ENCODE results near the gene ARL4C. TPM values are rescaled to one million over a fixed set of nuclear protein-coding genes. Genes with fewer than 3 reads are reported as not detected.

The ARL4C gene
- total RNA-seq, 1 donor from 2014 or later = 66.3 TPM

DNA sequence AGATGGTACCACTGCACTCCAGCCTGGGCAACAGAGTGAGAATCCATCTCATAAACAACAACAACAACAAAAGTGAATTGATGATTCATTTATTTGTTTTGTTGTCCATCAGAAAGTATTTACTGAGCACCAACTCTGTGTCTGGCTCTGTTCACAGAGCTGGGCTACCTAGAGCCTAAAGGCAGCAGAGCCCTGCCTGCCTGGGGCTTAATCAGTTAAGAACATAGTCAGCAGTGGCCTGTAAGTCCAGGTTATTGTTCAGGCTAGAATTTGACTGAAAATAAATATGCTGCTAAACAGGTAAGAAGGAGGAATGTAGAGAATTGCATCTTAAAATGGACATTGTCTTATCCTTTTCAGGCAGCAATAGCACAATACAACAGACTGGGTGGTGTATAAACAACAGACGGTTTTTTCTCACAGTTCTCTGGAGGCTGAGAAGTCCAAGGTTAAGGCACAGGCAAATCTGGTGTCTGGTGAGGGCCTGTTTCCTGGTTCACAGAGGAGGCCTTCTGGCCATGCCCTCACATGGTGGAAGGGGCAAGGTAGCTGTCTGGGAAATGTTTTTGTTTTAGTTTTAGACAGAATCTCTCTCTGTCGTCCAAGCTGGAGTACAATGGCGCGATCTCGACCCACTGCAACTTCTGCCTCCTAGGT is 22.2 kb upstream of the ARL4C start:
- DNase-seq (ENCODE audit: low spot score) = no peak
- no peak overlapping the region for H3K4me3 Mint-ChIP-seq
- H3K9me3 Mint-ChIP-seq = no peaks in the 10 kb centered on the region
- H3K4me1 Mint-ChIP-seq (ENCODE audit: low read depth) = no peaks in the 10 kb centered on the region
- H3K27ac Mint-ChIP-seq = no peak overlapping the region
- intact Hi-C loops (cut with micrococcal nuclease) = no loop called here
- H3K27me3 Mint-ChIP-seq (ENCODE audit: insufficient read depth) = peaks cover 4% of the 10 kb centered on the region
- H3K36me3 Mint-ChIP-seq (ENCODE audit: low read depth) = no peaks in the 10 kb centered on the region

DNA sequence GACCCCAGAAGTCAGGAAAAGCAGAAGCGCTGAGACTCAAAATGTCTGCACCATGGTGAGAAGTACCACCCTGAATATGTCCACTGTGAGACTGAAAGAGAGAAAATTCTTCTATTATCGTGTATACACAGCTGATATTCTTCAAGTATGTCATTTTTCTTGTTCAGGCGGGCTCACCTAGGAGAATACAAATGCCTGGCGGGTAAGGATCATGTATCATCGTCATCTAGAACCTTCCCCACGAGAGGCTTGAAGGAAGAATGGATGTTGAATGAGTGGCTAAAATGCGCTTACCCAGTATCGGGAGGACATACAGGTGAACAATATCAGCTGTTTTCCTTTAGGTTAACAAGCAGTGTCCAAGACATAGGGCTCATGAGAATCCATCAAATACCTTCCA is 21.1 kb upstream of the ARL4C start:
- Mint-ChIP-seq H3K27me3 (ENCODE audit: insufficient read depth) (peaks cover 4% of the 10 kb centered on the region), H3K4me1 (ENCODE audit: low read depth) (no peaks in the 10 kb centered on the region), H3K36me3 (ENCODE audit: low read depth) (no peaks in the 10 kb centered on the region), H3K4me3 (no peak overlapping the region), H3K9me3 (no peaks in the 10 kb centered on the region), H3K27ac (no peak overlapping the region)
- intact Hi-C loops (cut with micrococcal nuclease) = no loop called here
- no peak for DNase-seq (ENCODE audit: low spot score)

DNA sequence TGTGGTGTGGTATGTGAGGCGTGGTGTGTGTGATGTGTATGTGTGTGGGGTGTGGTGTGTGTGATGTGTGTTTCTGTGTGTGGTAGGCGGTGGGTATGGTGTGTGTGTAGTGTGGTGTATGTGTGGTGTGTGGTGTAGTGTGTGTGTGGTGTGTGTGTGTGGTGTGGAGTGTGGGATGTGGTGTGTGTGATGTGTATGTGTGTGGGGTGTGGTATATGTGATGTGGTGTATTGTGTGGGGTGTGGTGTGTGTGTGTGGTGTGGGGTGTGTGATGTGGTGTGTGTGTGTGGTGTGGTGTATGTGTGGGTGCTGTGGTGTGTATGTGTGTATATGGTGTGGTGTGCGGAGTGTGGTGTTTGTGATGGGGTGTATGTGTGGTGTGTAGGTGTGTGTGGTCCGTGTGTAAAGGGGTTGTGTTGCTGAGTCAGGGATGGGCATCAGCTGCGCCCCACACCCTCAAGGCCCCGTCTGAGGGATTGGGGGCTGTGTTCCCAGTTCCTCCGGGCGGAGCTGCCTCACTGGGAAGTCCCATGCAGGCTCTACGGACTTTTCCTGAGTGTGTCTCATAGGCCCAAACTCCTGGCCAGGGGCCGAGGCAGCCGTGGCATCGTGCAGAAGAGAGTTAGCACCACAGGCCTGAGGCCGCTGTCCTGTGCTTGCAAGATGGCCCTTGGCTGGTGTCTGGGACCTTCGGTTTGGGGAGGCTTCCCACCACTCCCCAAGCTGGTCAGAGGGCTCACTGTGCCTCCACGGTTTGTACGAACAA is 18.2 kb upstream of the ARL4C start:
- H3K4me3 Mint-ChIP-seq = no peak overlapping the region
- intact Hi-C loops (cut with micrococcal nuclease) = no loop called here

DNA sequence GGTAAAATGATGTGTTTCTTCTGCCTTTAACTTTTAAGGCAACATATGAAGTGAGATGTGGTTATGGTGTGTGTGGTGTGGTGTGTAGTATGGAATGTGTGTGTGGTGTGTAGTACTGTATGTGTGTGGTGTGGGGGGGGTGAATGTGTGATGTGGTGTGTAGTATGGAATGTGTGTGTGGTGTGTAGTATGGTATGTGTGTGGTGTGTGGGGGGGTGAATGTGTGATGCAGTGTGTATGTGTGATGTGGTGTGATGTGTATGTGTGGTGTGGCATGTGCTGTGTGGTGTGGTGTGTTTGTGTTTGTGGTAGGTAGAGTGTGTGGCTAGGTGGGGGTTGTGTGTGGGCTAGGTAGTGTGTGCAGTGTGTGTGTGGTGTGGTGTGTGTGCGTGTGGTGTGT is 17.2 kb upstream of the ARL4C start:
- Mint-ChIP-seq H3K9me3 (no peaks in the 10 kb centered on the region), H3K4me1 (ENCODE audit: low read depth) (no peaks in the 10 kb centered on the region), H3K27ac (no peak overlapping the region), H3K27me3 (ENCODE audit: insufficient read depth) (peaks cover 12% of the 10 kb centered on the region), H3K4me3 (no peak overlapping the region), H3K36me3 (ENCODE audit: low read depth) (no peaks in the 10 kb centered on the region)
- DNase-seq (ENCODE audit: low spot score) = no peak
- intact Hi-C loops (cut with micrococcal nuclease) = no loop called here

More for the DNA sequence above, 18.2 kb upstream of the ARL4C start:
- Mint-ChIP-seq H3K9me3 (no peaks in the 10 kb centered on the region), H3K27ac (no peak overlapping the region), H3K36me3 (ENCODE audit: low read depth) (no peaks in the 10 kb centered on the region), H3K27me3 (ENCODE audit: insufficient read depth) (peaks cover 9% of the 10 kb centered on the region), H3K4me1 (ENCODE audit: low read depth) (no peaks in the 10 kb centered on the region)
- no peak for DNase-seq (ENCODE audit: low spot score)

DNA sequence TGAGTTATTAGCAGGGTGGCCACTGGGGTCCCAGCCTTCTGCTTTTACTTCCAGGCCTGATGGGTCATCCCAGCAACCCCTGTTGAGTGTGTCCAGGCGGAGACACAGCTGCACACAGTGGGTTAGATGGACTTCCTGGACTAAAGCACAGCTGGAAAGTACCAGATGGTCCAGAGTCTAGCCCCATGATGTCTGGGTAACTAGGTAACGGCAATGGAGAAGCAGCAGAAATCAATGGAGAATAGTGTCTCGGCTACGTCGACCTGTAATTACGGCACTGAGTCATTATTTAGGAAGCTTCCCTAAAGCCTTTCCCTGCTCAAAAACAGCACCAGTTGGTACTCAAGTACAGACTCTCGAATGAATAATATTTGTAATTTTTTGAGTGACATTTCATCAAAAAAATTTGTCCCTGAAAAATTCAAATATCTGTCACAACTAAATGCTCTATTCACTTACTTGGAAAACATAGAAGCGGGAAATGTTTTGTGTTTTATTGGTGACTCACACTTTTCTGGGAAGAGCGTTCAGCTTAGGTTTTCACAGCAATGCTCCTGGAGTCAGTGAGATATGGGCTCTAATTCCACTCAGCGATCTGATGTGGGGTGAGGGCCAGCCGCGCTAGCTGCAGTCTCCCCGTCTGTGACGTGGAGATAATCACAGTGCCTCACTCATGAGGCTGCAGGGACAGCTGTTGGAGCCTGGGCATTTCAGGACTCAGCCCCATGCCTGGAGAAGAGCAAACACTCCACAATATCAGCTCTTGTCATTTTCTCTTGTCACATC is 16.2 kb upstream of the ARL4C start:
- Mint-ChIP-seq H3K4me3 (no peak overlapping the region), H3K27me3 (ENCODE audit: insufficient read depth) (peaks cover 17% of the 10 kb centered on the region)
- intact Hi-C loops (cut with micrococcal nuclease) = no loop called here

DNA sequence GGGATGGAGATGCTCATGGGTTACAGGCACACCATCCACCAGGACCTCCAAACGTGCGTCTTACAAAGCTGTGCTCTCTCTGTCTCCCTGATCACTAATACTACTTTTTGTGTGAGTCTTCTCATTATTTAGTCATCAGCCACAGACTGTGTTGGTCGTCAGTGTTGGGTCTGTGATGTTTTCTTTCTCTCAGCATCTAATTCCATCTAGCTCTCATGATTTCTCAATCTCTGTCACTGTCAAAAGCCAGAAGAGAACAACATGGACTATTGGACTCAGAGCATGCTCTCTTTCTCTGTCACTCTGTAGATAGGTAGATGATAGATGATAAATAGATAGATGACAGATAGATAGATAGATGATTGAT is 6.0 kb upstream of the ARL4C start:
- DNase-seq (ENCODE audit: low spot score) = no peak
- peaks cover 17% of the 10 kb centered on the region for H3K27me3 Mint-ChIP-seq (ENCODE audit: insufficient read depth)
- intact Hi-C loops (cut with micrococcal nuclease) = no loop called here
- no peaks in the 10 kb centered on the region for H3K9me3 Mint-ChIP-seq
- H3K4me1 Mint-ChIP-seq (ENCODE audit: low read depth) = peaks cover 30% of the 10 kb centered on the region
- no peaks in the 10 kb centered on the region for H3K36me3 Mint-ChIP-seq (ENCODE audit: low read depth)
- H3K4me3 Mint-ChIP-seq = no peak overlapping the region
- no peak overlapping the region for H3K27ac Mint-ChIP-seq

More for the DNA sequence above, 16.2 kb upstream of the ARL4C start:
- DNase-seq (ENCODE audit: low spot score) = no peak
- Mint-ChIP-seq H3K36me3 (ENCODE audit: low read depth) (no peaks in the 10 kb centered on the region), H3K9me3 (no peaks in the 10 kb centered on the region), H3K4me1 (ENCODE audit: low read depth) (no peaks in the 10 kb centered on the region), H3K27ac (no peak overlapping the region)

DNA sequence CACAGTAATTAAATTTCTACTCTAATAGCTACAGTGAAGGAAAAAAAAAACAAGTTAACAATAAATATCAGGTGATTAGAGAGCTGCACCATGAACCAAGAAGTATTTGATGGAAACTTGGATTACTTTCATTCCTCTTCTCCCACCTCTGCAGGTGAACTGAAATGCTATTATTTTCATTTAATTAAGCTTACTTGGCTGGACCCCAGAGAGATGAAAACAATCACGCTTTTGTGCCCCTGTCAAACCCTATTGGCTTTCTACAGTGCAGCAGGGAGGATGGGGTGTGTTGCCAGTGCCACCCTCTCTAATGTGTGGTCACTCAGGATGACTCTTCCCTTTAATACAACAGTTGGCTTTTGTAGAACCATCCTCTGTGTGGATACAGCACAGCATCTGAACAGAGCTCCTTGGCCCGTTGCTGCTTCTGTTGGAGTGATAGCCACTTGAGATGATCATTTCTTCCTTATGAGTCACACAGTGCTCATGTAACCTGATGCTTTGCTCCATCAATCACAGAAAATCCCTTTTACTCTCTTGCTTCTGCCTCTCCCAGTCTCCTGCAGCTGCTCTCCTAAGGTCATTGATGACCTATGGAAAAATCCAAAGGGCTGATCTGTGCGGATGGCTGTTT is 5.5 kb upstream of the ARL4C start:
- no peak for DNase-seq (ENCODE audit: low spot score)
- Mint-ChIP-seq H3K27me3 (ENCODE audit: insufficient read depth) (peaks cover 17% of the 10 kb centered on the region), H3K36me3 (ENCODE audit: low read depth) (no peaks in the 10 kb centered on the region), H3K9me3 (no peaks in the 10 kb centered on the region), H3K4me1 (ENCODE audit: low read depth) (peaks cover 32% of the 10 kb centered on the region), H3K4me3 (no peak overlapping the region), H3K27ac (no peak overlapping the region)
- intact Hi-C loops (cut with micrococcal nuclease) = no loop called here

DNA sequence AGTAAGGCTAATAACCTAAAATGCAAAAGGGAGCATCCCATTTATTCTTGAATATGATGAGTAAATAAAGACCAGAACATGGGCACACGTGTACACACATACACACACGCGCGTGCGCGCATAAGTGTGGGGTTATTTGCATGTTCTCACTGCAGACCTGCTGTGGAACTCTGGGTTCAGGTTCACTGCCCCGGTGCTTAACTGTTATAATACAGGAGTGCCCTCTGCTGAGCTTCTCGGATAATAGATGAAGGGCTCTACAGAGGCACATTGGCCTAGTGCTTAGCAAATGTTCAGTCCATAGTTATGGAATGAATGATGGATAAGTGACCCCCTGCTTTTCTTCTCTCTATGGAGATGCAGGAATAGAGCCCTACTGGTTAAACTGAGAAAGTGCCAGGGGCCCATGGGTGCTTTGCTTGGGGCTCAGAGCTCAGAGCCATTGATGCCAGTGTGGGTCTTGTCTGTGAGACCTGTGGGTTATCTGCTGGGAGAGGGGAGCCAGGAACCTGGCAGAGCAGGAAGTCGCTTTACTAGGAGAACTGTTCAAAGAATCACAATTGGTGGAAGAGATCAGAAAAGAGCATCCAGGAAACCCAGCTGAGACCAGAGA is 3.6 kb upstream of the ARL4C start:
- intact Hi-C loops (cut with micrococcal nuclease) = loop anchor here (1.0 kb wide), 6 partner anchors 45 to 646 kb away; partner anchors contain the start of gene HJURP
- Mint-ChIP-seq H3K27me3 (ENCODE audit: insufficient read depth) (peaks cover 13% of the 10 kb centered on the region), H3K27ac (peak overlapping the region; percentile 34), H3K9me3 (no peaks in the 10 kb centered on the region), H3K4me3 (peak overlapping the region; percentile 58), H3K36me3 (ENCODE audit: low read depth) (peaks cover 4% of the 10 kb centered on the region), H3K4me1 (ENCODE audit: low read depth) (peaks cover 32% of the 10 kb centered on the region)
- DNase-seq (ENCODE audit: low spot score) = peak; percentile 72

DNA sequence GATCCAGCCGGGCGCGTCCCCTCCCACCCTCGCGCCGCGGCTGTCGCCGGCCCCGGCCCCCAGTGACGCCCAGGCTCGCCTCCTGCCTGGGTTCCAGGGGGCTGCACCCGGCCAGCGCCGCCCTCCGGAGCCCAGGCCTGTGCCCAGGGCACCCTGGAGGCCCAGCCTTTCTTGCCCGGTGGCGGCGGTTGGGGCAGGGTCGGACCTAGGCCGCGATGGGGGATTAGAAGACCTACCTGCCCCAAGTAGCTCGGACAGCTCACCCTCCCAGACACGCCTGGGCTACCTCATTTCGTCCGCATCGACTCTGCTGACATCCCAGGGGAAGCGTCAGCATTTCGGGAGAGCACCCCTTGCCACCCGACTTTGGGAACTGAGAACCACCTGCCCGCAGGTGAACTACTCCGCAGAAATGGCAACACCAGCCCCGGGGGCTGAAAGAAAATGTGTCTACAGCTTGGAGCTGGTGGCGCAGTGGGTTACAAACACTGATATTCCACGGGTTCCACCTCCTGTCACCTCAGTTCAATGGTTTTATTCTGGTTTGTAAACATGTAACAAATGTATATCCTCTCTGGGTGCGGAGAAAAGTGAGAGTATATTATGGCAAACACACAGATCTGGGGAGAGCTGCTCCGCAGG is 834 bp upstream of the ARL4C start:
- intact Hi-C loops (cut with micrococcal nuclease) = no loop called here
- H3K27ac Mint-ChIP-seq = peak overlapping the region; percentile 69
- no peak for DNase-seq (ENCODE audit: low spot score)
- peaks cover 39% of the 10 kb centered on the region for H3K4me1 Mint-ChIP-seq (ENCODE audit: low read depth)
- H3K9me3 Mint-ChIP-seq = no peaks in the 10 kb centered on the region
- H3K4me3 Mint-ChIP-seq = peak overlapping the region; percentile 79
- peaks cover under 1% of the 10 kb centered on the region for H3K27me3 Mint-ChIP-seq (ENCODE audit: insufficient read depth)
- H3K36me3 Mint-ChIP-seq (ENCODE audit: low read depth) = peaks cover 22% of the 10 kb centered on the region

DNA sequence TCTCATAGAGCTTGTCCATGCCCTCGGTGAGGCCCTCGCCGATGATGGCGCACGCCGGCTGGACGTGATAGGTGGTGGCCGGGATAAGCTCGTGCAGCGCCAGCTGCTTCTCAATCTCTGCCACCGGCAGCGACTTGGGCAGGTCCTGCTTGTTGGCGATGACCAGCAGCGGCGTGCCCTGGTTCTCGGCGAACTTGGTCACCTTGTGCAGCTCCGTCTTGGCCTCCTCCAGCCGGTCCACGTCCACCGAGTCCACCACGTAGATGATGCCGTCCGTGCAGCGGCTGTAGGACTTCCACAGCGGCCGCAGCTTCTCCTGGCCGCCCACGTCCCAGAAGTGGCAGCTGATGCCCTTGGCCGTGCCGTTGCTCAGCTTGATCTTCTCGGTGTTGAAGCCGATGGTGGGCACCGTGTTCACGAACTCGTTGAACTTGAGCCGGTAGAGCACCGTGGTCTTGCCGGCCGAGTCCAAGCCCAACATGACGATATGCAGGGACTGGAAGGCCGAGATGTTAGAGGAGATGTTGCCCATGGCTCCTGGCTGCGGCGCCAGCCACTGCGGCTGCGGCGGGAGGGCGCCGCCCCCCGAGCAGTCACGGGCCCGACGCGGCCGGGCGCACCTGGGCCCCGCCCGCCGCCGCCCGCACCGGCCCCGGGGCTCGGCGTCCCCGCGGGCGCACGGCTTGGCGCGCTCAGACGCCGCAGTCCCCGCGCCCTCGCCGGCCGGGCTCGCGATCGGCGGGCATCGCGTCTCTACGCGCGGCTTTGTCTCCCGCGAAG is 636 bp downstream of the ARL4C start:
- peaks cover 28% of the 10 kb centered on the region for H3K36me3 Mint-ChIP-seq (ENCODE audit: low read depth)
- H3K27ac Mint-ChIP-seq = peak overlapping the region; percentile 95
- peaks cover 53% of the 10 kb centered on the region for H3K4me1 Mint-ChIP-seq (ENCODE audit: low read depth)
- DNase-seq (ENCODE audit: low spot score) = peak; percentile 62
- peak overlapping the region; percentile 93 for H3K4me3 Mint-ChIP-seq
- no peaks in the 10 kb centered on the region for H3K9me3 Mint-ChIP-seq
- intact Hi-C loops (cut with micrococcal nuclease) = loop anchor here (1.0 kb wide), 1 partner anchor 50 kb away; no protein-coding TSS in a partner anchor
- no peaks in the 10 kb centered on the region for H3K27me3 Mint-ChIP-seq (ENCODE audit: insufficient read depth)

DNA sequence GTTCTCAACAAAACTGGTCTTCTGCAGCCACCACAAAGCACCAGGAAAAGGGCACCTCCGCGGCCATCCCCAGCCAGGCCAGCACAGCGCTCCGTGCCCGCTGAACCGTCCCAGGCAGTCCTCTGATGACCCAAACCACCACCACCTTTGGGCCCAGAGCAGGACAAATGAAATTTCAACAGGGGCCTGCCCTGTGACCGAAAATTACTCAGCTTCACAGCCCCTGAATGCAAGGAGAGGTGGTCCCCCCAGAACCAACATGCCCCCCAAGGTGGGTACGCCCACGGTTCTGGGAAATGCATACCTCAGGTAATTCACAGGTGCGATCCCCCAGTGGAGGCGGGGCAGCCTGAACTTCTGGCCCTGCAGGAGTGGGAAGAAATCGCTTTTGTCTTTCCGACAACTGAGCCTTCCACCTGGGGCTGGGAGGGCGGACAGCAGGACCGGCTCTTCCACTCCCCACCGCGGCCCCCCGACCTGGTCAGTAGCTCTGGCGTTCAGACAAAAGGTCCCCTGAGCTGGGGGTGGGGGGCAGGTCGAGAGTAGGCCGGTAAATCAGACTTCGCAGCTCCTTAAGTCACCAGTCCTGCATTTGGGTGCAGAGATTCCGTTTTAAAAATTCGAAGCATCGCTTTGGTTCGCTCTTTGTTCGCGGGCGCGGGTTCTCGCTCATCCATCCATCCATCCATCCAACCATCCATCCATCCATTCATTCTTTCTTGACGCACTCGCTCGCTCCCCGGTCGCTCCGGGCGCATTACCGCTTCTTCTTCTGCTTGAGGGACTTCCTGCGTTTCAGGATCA is 1.4 kb downstream of the ARL4C start:
- Mint-ChIP-seq H3K27me3 (ENCODE audit: insufficient read depth) (no peaks in the 10 kb centered on the region), H3K27ac (peak overlapping the region; percentile 95), H3K4me3 (peak overlapping the region; percentile 93), H3K9me3 (no peaks in the 10 kb centered on the region), H3K4me1 (ENCODE audit: low read depth) (peaks cover 56% of the 10 kb centered on the region), H3K36me3 (ENCODE audit: low read depth) (peaks cover 28% of the 10 kb centered on the region)
- intact Hi-C loops (cut with micrococcal nuclease) = loop anchor here (1.0 kb wide), 1 partner anchor 49 kb away; no protein-coding TSS in a partner anchor
- DNase-seq (ENCODE audit: low spot score) = no peak

All from activated T-helper 1 cell treated with anti-CD3 and anti-CD28 coated beads, Interleukin-12 subunit alpha, Interleukin-12 subunit beta, Interleukin-2, Interleukin-4 antibody, amounts not matched to agents 30 ng/mL and 10 ng/mL and 1 ng/mL, durations not matched to agents 14 hours and 24 hours and 36 hours (primary cell).